Cerebellar cortex (tissue), 1 donor: ENCODE results near the gene LLPH.
A peak's percentile ranks its signal among the peaks of the same experiment; 100 is the strongest.
"Not testable (repeated sequence)": the region's sequence is repeated elsewhere in the genome, so short reads cannot be mapped to it uniquely, and the experiment has no call there.

Experiments used
- DNase-seq: peaks from one replicate; pipeline ENCODE4 v3.0.0-alpha.2; 2015; ENCODE audit warnings: low spot score

The LLPH gene

DNA sequence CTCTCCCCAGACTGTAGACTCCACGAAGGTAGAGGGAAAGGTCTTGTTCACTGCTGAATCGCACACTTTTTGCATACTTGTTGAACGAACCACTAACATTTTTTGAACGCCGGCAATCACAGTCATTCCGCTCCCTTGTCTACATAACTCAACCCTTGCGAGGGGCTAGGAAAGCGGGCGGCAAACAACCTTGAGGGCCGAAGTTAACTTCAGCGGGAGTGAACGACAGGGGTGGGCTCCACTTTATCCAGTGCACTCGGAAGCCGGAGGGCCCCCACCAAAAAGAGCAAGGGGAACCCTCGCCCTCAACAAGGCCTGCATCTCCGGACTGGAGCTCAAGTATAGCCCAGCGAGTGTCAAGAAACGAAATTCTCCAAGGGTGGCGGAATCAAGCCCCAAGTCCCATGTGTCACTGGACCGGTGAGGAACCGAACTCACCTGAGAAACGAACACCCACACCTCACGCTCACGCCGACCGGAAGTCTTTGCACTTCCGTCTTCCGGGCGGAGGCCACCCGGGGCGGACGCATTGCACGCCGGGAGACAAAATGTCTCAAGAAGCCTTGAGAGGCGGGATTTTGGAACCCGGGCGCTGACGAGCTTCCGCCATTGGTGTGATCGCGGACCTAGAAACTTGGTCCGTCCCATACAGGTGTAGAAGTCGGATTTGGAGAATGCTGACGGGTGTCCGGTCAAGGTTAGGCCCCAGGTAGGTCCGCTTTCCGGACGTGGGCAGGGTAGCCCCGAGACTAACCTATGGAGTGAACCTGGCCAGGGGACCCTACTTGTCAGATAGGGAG is at the start of gene LLPH:
Gene LLPH (minus strand): TSS at position 484 of the 800 bp plus-strand sequence. CDS start 1,644 bp downstream, outside the sequence.
- peak; percentile 93 for DNase-seq

DNA sequence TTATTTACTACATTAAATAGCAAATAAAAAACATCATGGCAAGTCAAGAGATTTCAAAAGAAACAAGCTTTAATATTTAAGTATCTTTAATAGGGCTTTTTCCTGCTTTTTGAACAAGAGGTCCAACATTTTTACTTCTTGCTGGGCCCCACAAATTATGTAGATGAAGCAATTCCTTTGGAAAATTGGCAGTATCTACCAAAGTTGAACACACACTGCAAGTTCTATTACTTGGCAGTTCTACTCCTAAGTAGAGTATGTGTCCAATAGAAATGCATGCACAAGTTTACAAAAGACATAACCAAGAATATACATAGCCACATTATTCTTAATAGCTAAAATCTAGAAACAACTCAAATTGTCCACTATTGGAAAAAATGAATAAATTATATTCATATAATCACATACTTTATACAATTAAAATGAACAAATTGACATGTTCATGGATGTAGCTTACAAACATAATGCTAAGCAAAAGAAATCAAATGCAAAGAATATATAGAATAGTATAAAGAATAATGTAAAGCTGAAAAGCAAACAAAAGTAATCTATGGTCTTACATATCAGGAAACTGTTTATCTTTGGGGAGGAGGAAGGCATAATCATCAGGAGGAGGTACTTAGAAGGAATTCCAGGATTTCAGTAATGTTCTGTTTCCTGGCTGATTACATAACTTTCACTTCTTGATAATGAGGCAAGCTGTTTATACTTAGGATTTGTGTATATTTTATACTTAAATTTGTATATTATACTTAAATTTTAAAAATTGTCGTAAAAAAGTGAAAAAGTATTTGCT is 45.8 kb upstream of the LLPH start:
- DNase-seq = no peak

GRCh38 chr12:66174391-66175325 is 44.1 kb upstream of the LLPH start:
- not testable (repeated sequence) for DNase-seq

DNA sequence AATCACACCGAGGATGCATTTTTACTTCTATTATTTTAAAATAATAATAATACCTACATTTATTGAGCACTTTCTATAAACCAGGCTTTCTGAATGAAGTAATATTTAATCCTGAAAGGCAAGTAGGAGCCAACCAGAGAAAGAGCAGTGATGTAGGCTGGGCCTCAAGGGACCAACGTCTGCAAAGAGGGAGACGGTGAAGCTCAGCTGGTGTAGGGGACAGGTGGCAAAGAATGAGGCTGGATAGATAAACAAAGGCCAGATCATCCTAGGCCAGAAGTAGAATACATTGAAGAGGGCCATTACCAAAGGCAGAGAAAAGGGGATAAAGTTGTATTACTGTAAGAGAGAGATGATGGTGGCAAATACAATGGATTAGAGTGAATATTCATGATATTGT is 40.1 kb upstream of the LLPH start:
- DNase-seq = no peak

DNA sequence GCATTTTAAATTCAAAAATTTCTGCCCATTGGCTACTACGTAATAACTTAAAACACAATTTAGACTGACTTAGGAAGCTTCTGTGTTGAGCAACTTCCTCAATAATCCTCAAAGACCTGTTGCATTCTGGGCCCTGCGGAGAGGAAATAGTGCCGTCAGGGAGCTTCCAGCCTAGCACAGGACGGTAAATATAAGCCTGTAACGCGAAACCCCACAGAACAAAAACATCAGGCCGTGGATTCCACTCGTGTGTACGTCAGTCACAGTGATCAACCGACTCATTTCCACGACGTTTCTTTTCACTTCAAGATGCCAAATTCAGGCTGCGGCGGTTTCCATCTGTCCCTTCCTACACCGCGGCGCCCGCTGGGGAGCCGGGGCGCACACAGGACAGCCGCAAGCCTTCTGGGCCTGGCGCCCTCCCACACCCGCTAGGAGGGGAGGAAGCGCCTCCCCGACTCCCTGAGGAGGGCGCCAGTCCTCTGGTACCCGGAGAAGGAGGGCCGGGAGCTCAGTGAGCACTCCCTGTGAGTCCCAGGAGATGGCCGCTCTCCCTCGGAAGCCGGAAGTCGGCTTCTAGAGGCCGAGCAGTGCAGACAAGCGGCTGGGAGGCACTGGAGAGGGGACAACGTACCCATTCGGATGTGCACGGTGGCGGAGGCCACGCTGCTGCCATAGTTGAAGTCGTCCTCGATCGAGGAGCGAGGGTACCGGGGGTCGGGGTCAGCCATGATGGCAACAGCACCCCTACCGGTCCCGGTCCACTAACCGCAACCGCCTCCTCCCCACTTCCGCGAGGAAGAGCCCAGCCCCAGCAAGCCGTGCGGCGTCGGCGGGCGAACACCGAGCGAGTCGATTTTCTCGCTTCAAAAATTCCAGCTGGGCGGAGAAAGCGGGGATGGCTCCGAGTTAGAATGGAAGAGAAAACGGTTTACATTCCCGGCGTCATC is 38.9 kb upstream of the LLPH start, which contains the start of gene TMBIM4:
Gene TMBIM4 (minus strand): TSS at position 776 of the 950 bp plus-strand sequence. CDS start 45 bp downstream, at position 731.
- peak; percentile 76 for DNase-seq

GRCh38 chr12:66168410-66168809 is 37.9 kb upstream of the LLPH start:
- DNase-seq = no peak

- DNase-seq = no peak
Measured at GRCh38 chr12:66166561-66166960, 36.0 kb upstream of the LLPH start.

DNA sequence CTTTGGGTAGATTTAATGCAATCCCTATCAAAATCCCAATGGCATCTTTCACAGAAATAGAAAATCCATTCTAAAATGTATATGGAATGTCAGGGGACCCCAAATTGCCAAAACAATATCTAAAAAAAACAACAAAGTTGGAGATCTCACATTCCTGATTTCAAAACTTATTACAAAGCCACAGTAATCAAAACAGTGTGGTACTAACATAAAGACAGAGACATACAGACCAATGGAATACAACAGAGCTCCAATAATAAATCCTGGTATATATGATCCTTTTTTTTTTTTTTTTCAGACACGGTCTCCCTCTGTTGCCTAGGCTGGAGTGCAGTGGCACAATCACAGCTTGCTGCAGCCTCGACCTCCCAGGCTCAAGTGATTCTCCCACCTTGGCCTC is 34.6 kb upstream of the LLPH start:
- DNase-seq = no peak

DNA sequence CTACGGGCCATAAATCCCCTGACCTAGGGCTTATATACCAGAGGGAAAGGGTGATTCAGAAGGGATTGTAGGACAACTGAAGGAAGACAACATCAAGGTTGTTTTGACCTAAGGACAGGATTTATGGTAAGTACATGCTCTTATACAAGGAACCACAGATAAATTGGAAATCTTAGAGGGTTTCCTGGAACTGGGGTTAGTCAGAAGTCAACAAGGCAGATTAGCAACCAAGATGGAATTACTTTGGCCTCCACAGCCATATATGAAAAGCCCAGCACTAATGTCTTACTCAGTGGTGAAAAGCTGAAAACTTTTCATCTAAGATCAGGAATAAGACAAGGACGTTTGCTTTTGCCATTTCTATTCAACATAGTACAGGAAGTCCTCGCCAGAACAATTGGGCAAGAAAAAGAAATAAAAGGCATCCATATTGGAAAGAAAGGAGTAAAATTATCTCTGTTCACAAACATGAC is 33.8 kb upstream of the LLPH start:
- no peak for DNase-seq

DNA sequence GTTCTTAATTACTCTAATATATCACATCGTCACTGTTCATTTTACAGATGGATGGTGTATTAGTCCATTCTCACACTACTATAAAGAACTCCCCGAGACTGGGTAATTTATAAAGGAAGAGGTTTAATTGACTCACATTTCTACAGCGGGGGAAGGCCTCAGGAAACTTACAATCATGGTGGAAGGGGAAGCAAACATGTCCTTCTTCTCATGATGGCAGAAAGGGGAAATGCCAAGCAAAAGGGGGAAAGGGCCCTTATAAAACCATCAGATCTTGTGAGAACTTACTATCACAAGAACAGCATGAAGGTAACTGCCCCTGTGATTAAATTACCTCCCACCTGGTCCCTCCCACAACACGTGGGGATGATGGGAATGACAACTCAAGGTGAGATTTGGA is 32.7 kb upstream of the LLPH start:
- no peak for DNase-seq

GRCh38 chr12:66162701-66163100 is 32.2 kb upstream of the LLPH start:
- DNase-seq = no peak

DNA sequence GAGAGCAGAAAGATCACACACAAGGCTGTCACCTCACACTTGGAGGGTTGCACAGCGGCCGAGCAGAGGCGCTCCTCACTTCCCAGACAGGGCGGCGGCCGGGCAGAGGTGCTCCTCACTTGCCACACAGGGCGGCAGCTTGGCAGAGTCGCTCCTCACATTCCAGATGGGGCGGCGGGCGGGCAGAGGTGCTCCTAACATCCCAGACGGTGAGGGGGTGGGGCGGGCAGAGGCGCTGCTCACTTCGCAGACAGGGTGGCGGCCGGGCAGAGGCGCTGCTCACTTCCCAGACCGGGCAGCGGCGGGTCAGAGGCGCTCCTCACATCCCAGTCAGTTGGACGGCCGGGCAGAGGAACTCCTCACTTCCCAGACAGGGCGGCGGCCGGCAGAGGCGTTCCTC is 30.2 kb upstream of the LLPH start:
- DNase-seq = no peak

DNA sequence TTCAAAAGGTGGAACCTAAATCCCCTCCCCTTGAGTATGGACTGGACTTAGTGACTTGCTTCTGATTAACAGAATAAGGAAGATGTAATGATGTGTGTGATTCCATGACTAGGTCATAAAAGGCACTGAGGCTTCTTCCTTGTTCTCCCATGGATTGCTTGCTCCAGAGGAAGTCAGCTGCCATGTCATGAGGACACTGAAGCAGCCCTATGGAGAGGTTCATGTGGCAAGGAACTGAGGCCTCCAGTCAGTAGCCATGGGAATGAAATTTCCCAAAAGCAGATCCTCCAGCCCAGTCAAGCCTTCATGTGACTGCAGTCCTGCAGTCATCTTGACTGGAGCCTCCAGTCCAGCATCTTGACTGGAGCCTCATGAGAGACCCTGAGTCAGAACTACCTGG is 28.6 kb upstream of the LLPH start:
- DNase-seq = no peak

GRCh38 chr12:66156654-66157053 is 26.1 kb upstream of the LLPH start:
- no peak for DNase-seq

- no peak for DNase-seq
Measured at GRCh38 chr12:66154776-66155175, 24.2 kb upstream of the LLPH start.

GRCh38 chr12:66152732-66153131 is 22.2 kb upstream of the LLPH start:
- DNase-seq = no peak

DNA sequence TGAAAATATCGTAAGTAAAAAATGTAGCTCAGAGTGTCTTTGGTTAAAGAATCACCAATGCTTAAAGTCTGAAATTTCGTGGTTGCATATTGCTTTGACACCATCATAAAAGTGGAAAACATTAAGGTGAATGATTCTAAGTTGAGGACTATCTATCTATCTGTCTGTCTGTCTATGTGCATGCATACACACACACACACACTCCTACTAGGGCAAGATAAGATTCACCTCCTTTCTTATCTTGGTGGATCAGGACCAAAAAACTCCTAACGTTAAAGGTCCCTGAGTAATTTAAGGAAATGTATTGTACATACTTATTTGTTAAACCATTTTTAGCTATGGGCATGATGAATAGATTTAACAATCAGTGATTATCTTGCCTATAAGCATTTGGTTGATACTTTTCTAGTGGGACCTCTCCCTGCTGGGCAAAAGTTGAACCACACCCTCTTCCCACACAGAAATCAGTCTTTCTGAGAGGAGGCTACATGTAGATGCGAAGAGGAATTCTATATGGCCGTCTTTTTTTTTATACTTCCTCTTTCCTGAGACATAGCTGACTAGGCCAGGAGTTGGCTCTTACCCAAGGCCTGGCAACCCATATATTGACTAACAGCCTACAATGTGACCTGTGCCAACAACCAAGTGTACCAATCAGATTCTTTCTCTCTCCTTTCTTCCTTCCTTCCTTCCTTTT is 19.3 kb upstream of the LLPH start:
- no peak for DNase-seq

DNA sequence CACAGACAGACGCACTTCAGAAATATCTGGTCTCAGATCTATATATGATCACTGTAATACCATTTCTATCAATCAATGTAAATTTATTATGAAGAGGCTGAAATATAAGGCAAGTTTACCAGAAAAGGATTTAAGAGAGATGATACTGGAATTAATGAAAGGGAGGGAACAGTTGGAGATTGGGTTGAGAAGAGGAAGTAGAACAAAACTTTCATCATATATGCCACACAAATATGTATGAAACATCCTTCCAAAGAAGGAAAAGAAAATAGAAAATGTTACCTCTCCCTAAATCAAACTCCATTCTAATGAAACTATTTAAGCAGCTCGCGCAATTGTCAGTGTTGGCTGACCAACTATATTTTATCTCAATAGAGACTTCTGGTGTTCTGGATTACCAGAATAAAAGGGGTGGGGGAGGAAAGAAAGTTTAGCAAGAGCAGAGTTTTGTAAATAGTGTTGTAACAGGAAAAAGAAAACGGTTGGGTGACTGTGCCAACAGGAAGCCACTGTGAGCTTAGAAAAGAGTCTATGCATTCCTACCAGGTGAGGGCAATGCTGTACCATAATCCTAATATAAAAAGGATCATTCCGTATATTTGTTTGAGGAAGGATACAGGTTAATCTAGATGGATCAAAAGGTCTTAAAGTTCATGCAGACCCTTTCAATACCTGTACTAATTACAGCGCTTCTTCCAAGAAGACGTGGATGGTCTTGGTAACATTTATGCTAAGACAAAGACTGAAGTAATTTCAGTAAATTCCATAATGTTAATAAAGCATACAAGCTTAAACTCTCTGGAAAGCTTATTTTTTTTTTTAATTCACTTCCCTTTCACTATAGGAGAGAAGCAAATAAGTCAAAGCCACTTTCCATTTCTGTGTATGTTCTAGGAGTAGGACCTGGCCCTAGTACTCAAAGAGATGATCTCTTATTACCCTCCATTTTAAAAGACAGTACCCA is 14.5 kb upstream of the LLPH start:
- DNase-seq = peak; percentile 18

DNA sequence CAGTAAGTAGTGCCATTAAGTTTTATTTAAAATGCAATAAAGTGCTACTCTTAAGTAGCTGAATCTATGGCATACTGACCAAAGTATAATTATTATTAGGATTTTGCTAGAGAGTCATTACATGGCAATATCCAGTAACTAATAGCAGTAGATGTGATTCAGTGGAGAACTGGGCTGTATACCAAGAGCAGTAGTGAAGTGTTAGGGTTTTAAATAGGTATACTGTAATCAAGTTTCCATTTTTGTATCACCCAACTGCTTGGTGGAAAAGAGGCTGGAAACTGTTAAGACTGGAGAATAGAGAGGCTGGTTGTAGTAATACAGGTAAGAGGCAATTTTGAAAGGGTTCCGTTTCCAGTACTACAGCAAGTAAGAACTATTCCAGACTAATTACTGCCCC is 13.3 kb upstream of the LLPH start:
- no peak for DNase-seq
